CD4-positive, alpha-beta T cell treated with Interleukin-2 at 100 ng/mL for 4 hours (primary cell): ENCODE measurements around the gene TMOD1.
"Not testable (repeated sequence)": the region's sequence is repeated elsewhere in the genome, so short reads cannot be mapped to it uniquely, and the experiment has no call there.

Experiments used
- DNase-seq: peaks from one replicate; pipeline ENCODE4 v3.0.0-alpha.2; 2020; ENCODE audit warnings: low spot score

TMOD1 gene

GRCh38 chr9:97498846-97499245 lies 2.6 kb upstream of the TMOD1 start:
- not testable (repeated sequence) for DNase-seq

DNA sequence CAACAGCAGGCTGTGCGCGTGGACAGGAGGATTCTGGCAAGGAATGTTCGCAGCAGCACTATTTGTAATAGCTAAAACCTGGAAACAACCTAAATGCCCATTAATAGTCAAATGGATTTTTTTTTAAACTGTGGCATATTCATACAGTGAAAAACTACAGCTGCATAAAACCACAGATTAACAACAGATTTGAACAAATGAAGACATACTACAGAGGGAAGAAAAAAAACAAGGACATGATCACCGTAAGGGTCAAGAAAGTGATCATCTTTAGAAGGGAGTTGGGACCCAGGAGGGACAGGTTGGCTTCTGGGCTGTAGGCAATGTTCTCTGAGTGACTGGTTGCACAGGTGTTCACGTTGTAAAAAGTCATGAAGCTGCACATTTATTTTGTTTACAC lies 1.2 kb upstream of the TMOD1 start:
- DNase-seq = no peak

DNA sequence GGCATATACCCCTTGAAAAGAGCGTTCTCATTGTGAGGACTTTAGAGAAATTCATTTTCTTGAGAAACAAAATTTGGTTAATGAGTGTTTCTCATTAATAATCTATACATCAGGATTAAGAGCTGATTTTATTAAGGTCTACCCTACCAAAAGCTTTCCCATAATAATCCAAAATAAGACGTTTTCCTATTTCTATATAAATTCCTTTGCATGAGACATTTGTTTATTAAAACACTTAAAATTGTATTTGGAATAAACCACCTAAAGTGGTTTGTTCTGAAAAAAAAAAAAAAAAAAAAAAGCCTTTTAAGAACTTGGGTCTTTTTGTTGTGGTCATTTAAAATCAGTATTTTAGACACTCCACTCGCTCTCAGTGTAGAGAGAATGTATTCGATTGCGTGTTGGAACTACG lies 695 bp upstream of the TMOD1 start:
- no peak for DNase-seq

- no peak for DNase-seq
Observed at GRCh38 chr9:97501972-97502221, 431 bp downstream of the TMOD1 start.

DNA sequence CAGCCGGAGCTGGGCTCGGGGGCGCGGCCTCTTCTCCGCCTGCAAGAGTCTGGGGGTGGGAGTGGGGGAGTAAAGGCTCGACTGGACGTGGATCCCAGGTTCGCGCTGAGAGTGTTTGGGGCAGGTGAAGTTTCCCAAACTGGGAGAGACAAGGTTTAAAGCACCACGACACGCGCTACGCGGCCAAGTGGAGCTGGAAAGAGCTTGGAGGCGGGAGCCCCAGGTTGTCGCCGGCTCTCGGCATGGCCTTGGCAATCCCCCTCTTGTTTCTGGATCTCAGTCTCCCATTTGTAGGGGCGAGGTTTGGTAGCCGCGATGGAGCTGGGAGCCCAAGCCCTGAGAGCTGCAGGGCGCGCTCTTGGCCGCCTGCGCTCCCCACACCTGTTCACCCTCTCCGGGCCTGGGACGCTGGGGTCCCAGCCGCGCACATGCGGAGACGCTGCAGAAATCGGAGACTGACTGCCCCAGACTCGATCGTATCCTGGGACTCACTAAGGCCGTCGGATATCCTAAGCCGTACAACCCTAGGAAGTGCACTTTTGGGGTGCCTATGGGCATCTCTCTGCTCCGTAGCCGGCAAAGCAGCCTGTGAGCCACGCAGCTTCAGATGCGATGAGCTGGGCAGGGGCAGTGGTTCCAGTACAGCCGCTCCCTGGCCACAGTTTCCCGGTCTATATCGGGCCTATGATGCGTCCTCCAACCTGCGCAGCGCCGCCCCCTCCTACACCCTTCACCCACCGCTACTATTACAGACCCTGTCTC lies 937 bp downstream of the TMOD1 start:
- no peak for DNase-seq

DNA sequence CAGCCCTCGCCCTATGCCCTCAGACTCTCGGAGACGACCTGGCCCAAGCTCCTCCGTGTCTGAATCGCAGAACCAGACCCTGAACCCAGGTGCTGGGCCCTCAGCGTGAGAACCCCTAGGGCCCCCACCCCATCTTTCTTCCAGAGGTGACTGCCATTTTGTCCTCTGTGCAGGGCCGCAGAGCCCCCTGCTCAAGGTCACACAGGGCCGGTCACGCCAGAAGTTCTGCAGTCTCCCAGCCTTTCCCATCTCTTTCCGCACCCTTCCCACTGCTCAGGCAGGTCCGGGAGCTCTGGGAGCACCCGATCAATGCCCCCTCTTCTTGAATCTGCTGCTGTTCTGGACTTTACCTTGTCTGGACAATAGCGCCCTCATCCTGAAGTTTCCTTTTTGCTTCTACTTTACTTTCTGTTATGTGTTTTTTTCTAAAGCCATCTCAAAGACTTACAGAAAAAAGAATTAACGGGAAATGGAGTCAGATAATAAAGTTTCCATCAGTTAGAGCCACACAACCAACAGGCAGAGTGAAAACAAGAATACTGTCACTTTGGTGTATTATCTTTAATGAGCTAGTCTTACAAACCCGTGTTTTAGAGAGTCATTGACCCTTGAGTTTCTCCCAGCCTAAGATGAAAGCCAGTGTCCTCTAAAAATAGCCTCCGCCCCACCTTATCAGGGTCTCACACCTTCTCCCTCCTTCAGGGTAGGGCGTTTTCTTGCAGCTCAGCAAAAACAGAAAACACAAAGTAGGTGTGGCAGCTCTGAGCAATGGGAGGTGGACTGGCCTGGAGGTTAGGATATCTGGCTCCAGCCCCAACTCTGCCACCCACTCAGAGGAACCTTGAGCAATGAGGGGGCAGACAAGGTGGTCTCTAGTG lies 1.8 kb downstream of the TMOD1 start:
- no peak for DNase-seq

DNA sequence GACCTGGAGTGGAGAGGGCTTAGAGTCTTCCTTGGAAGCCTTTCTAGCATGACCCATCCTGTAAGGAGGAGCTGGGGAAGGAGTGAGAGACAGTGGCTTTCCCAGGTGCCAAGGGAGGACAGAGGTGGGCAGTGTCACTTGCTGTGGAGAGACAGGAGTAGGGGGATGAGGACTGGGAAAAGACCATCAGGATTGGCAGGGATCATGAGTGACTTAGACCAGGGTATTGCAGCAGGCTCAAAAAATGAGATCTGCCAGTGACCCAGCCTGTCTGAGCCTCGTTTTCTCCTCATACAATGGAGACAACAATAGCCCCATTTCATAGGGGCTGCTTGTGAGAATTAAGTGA lies 2.4 kb downstream of the TMOD1 start:
- DNase-seq = no peak

GRCh38 chr9:97504381-97505216 lies 3.1 kb downstream of the TMOD1 start:
- DNase-seq = no peak

DNA sequence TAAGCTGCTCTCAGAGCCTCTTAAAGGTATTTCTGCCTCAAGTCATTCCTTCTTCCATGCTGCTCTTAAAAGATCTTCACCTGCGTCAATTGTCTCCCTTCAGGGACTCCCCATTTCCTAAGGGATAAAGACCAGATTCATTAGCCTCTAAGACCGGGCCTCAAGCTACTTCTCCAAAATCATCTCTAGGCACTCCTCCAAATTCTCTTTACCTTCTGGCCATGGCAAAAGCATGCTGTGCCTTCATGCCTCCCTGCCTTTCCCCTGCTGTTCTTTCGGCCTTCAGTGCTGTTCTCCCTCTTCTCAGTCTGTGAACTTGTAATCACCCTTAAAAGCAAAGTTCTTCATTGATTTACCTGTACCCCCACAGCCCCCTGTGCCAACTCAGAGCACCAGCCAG lies 4.4 kb downstream of the TMOD1 start:
- no peak for DNase-seq

DNA sequence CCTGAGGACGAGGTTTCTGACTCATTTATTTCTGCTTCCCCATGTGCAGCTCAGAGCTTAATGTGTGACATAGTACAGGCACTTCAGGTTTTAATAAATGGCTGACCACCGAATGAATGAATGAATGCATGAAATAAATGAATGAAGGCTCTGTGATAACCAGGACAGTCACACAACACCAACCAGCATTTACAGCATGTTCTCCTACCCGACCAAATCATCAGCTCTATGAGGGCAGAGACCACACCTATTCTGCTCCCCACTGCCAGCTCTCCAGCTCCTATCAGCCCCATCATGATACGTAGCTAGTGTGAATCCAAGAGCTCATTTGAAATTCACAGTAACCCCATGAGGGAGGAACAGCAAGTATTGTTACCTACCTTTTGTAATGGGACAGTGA lies 4.8 kb downstream of the TMOD1 start:
- no peak for DNase-seq

DNA sequence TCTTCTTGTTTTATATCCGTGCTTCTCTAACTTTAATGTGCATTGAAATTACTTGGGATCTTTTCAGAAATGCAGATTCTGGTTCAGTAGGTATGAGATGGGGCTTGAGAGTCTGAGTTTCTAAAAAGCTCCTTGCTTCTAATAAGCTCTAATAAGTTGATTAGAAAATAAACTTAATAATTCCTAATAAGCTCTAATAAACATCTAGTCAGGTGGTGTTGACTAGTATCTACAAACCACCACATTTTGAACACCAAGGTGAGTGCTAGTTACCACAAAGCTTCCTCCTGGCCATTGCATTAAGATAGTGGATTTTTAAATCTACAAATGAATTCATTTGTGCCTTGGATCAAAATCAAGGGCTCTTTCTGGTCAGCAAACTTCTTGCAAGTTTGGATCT lies 5.3 kb downstream of the TMOD1 start:
- DNase-seq = no peak

DNA sequence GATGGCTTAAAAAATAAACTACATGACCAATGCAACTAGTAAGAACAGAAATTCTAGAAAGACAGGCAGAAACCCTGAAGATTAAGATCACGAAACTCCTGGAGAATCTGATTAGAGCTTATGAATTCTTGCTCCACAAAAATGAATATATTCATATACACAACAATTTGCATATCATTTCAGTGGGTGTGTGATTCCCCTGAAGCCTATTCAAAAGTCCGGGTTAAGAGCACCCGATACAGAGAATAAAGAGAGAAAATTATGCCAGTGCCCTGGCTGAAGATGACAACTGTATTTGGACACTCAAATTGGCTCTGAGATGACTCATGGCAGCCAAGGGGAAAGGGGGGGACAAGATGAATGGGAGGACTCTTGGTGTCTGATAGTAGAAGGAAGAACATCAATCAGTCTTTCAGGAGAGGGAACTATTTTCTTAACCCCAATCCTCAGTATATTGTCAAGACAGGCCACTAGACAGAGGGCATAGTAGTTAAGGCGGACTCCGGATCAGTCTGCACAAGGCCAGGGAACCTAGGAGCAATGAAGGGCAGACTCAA lies 6.0 kb downstream of the TMOD1 start:
- DNase-seq = no peak

DNA sequence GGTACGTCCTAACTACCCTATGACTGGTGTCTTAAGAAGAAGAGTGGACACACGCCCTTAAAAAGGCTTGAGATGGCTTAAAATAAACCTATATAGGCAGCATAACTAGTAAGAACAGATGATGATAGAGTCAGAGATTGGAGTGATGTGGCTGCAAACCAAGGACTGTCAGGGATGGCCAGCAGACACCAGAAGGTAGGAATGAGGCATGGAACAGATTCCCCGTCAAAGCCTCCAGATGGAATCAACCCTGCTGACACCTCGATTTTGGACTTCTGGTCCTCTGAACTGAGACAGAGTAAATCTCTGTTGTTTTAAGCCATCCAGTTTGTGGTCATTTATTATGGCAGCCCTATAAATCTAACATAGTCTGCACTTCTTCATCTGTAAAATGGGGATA lies 7.4 kb downstream of the TMOD1 start:
- no peak for DNase-seq

- DNase-seq = no peak
Observed at GRCh38 chr9:97510797-97511654, 9.6 kb downstream of the TMOD1 start.

- DNase-seq = no peak
Observed at GRCh38 chr9:97511655-97512427, 10.4 kb downstream of the TMOD1 start.

GRCh38 chr9:97512966-97513560 lies 11.6 kb downstream of the TMOD1 start:
- DNase-seq = no peak

GRCh38 chr9:97514531-97514930 lies 13.1 kb downstream of the TMOD1 start:
- DNase-seq = no peak

- DNase-seq = no peak
Observed at GRCh38 chr9:97515662-97516061, 14.2 kb downstream of the TMOD1 start.

DNA sequence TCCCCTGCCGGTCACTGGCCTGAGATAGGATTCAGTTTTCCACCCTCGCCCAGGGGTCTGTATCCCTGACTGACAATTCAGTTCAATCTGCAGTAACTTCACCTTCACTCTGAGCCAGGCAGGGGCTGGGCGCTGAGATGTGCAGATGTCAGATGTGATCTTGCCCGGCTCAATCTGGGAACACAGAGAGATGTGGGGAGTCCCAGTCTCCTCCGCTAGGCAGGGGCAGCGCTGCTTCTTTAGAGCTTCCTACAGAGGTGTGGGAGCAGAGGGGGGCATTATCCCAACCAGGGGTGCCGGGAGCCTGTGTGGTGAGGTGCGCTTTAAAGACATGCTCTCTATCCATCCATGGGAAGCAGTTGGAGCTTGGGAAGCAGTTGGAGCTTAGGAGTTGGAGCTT lies 14.6 kb downstream of the TMOD1 start:
- no peak for DNase-seq

- DNase-seq = no peak
Observed at GRCh38 chr9:97517331-97518089, 16.0 kb downstream of the TMOD1 start.
